GM19463 (cell line): ENCODE data around the gene IDH3G.

ENCODE experiments used
- ATAC-seq: cut with Tn5 transposase; IDR thresholded peaks from one replicate; pipeline ENCODE4 v1.9.1; 2021; ENCODE audit warnings: mild to moderate bottlenecking, moderate library complexity; ENCODE audit not compliant: unreplicated experiment

IDH3G gene

DNA sequence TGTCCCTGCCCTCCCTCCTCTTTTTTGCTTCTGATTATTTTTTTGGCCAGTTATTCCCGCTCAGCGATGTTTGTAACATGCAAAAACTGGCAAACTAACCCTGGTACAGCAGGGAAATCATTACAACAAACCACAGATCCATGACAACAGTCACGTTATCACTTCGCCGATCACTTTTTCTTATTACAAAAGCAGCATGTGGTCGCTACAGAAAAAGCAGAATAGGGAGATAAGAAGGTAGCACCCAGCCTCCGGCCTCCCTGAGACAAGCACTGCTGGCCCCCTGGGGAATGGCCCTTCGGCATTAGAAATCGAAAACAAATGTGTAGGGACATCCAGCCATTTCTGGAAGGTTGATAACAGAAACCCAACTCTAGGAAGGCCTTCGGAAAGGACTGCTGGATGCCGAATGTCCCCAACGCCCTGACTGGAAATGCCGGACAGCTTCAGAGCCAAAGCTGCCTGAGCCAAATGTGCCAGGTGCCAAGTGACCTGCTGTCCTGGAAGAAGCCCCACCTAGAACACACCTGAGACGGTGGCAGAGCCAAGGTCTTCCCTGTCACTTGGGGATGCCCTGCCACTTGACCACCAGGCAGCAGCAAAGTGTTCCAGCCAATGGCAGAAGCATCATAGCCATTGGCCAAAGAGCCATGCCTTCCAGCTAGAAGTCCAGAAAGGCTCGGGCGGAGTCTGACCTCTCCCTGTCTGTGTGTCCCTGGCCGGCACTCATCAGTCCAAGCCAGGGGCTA lies 2.9 kb downstream of the IDH3G start:
- no peak for ATAC-seq

DNA sequence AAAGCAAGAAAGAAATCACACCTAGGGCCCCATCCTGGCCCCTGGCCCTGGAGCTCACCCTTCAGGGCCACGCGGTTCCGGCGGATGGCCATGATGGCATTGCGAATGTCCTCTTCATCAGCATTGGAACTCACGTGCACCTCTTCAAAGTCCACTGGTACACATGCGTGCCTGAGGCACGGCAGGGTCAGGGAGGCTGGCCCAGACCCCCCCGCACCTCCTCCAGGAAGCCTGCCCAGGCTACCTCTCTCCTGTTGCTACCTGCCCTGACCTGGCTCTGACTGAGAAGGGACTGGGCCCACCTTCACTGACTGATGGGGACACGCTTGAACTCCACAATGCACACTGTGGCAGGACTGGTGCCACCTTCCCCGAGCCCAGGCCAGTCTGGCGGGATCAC lies 4.5 kb downstream of the IDH3G start:
- ATAC-seq: no peak

- no peak for ATAC-seq
Observed at GRCh38 chrX:153786669-153787068, 7.5 kb downstream of the IDH3G start.

DNA sequence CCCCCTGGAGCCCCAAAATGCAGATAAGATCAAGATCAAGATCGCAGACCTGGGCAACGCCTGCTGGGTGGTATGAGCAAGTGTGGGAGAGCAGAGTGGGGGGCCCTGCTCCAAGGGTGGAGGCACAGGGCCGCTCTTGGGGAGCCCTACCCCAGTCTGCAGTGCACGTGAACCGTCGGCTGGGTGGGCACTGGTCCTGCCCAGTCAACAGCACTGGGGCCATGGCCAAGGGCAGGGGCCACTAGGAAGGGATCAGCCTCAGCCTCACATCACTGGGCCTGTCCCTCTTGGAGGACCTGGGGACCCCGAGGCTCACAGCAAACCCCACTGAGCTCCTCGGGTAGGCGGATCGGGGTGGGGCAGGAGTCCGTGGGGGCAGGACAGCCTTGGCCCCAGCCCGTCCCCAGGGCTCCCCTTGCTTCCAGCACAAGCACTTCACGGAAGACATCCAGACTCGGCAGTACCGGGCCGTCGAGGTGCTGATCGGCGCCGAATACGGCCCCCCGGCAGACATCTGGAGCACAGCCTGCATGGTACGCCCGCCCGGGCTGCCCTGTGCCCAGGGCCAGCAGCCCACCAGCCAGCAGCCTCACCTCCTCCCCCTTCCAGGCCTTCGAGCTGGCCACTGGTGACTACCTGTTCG lies 9.7 kb downstream of the IDH3G start:
- ATAC-seq: no peak

DNA sequence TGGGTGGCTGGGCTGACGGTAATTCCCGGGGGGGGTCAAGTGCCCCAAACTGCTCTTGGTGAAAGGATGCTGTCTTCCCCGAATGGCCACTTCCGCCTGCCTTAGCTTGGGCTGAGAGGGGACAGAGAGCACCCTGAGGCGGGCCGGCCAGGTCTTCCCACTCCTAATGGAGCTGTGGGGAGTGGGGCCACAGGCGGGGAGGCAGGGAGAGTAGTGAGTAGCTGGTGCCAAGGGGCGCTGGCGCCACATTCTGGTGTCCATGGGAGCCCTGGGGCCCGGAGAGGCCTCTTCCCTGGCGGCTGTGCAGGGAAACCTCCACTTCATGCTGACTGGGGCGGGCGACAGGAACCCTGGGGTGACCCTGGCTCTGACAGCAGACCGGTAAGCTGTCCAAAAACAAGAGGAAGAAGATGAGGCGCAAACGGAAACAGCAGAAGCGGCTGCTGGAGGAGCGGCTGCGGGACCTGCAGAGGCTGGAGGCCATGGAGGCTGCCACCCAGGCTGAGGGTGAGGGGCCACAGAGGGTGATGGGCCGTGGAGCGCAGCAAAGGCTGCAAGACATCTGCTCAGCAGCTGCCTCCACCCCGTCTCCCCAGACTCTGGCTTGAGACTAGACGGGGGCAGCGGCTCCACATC lies 10.7 kb downstream of the IDH3G start:
- no peak for ATAC-seq

DNA sequence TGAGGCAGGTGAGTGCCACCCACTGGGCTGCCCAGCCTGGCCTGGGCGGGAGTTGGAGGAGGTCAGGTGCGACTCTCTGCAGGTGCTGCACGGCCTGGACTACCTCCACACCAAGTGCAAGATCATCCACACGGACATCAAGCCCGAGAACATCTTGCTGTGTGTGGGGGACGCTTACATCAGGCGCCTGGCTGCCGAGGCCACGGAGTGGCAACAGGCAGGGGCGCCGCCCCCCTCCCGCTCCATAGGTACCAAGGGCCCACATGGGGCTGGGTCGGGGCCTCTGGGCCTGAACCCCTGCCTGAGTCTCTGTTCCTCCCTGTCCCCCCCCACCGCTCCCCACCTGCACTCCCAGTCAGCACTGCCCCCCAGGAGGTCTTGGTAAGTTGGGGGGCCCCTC lies 11.3 kb downstream of the IDH3G start:
- no peak for ATAC-seq

DNA sequence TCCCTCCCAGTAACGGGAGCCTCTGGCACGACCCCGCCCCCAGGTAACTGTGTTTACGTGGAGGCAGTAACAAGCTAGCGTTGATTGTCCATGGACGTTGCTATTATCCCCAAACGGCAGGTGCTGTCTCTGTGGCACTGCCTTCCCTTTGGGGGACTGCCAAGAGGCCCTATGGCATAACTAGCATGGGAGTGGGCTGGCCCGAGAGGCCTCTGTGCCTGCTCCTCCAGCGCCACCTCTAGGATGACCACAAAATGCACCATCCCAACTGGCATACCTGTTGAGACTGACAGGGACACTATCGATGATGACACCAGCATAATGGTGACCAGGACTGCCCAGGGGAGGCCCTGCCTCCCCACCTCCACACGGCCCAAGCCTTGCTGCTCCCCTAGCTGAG lies 11.9 kb downstream of the IDH3G start:
- no peak for ATAC-seq

GRCh38 chrX:153781428-153782047 lies 12.6 kb downstream of the IDH3G start:
- no peak for ATAC-seq

DNA sequence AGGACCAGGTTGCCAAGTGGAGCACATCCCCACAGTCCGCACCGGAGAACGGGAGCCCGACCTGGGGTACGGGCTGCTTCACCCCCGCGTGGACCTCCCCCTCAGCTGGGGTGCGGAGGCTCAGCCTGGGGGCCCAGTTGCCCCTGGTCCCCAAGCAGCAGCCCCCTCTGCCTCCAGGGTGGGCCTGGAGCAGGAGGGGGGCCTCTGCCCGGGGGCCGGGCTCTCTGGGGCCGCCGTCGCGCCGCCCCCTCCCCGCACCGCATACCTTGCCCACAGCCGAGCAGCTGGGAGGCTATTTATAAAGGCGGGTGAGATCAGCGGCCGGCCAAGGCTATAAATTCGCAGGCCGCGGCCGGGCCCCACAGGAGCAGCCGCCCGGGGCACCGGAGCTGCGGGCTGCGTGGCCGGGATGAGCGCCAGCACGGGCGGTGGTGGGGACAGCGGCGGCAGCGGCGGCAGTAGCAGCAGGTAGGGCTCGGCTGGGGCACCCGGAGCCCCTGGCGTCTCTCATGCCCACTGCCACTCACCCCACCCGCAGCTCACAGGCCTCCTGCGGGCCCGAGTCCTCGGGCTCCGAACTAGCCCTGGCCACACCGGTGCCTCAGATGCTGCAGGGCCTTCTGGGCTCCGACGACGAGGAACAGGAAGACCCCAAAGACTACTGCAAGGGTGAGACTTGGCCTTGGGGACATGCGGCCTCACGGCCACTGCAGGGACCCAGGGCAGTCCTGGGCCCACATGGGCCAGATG lies 13.3 kb downstream of the IDH3G start, which contains the start of gene SRPK3:
Gene SRPK3, plus strand, starts transcription at position 364 of the 750 bp plus-strand sequence. Its CDS starts 46 bp downstream, at position 410.
- ATAC-seq: no peak

DNA sequence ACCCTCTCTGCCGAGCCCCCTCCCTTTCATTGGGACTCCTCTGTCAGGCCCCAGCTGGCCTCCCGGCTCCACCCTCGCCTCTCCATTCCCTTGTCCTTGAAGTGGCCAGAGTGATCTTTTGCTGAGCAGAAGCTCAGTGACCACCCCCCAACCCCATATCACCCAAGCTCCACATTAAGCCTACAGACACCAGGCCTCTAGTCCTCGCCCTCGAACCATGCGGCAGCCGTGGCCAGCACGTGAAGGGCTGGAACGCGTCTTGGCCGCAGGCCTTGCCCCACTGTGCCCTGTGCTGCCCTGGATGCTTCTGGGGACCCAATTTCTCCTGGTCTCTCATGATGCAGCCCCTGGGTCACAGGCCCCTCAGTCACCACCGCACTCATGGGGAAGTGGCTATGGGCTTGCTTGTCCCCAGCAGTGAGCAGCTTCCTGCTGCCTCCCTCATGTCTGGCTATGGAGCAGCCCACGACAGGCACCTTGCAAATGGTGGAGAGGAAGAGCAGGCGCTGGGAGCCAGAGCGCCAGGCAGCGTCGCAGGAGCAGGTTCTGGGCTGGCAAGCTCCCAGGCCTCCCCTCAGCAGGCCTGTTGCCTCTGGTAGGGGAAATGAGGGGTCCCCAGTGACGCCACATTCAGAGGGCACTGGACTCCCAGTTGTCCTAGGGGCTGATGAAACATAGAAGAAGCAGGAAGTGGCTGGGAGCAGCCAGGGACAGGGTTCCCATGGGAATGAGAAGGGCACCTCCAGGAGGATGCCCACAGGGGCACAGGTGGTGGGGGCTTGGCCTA lies 14.1 kb downstream of the IDH3G start:
- no peak for ATAC-seq

DNA sequence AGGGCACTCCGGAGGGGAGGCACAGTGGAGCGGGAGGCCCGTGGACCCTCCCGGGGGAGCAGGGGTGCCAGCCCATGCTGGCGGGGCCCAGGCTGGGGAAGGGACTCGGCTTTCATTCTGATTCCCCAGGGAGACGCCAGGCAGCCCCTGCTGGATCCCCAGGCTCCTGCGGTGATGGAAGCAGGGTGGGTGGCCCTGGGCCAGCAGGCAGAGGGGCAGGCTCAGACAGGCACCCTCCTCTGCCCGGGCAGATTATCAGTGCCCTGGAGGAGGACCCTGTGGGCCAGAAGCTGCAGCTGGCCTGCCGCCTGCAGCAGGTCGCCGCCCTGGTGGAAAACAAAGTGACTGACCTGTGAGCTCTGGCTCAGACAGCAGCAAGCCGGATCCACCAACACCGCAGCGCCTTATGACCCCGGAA lies 15.5 kb downstream of the IDH3G start:
- ATAC-seq: no peak

DNA sequence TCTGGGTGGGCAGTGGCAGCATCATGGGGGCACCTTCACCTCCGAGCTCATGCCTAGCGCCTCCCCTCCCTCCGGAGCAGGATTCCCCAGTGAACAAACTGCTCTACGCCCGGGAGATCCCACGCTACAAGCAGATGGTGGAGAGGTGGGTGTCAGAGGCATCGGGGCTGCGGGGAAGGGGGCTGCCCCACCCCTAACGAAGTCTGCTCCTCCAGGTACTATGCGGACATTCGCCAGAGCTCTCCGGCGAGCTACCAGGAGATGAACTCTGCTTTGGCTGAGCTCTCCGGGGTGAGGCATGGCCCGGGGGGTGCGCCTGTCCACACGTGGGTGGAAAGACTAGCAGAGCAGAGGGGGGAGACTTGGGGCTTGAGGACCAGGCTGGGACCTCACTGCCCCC lies 16.0 kb downstream of the IDH3G start:
- ATAC-seq: no peak

- no peak for ATAC-seq
Observed at GRCh38 chrX:153777261-153778090, 16.7 kb downstream of the IDH3G start.

DNA sequence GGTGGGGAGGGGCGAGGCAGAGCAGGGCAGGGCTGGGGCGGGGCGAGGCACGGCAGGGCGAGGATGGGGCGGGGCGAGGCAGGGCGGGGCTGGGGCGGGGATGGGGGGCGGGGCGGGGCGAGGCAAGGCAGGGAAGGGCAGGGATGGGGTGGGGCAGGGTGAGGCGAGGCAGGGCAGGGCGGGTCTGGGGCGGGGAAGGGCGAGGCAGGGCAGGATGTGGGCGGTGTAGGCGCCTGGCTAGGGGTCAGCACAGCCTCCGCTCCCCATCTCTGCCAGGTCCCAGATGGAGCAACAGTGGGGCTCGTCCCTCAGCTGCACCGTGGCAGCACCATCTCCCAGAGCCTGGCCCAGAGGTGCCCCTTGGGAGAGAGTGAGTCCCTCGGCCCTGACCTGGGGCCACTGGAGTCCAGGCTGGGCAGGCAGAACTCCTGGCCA lies 17.5 kb downstream of the IDH3G start:
- no peak for ATAC-seq

DNA sequence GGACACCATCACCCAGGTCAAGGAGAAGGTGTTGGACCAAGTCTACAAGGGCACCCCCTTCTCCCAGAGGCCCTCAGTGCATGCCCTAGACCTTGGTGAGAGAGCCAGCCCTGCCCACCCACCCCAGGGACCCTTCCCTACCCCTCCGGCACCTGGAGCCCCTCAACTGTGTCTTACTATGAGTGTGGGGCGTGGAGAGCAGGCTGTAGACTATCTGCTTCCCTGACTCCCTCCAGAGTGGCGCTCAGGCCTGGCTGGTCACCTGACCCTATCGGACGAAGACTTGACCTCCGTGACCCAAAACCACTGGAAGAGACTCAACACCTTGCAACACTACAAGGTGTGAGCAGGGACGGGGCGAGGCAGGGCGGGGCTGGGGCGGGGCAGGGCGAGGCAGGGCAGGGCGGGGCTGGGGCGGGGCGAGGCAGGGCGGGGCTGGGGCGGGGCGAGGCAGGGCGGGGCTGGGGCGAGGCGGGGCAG lies 18.0 kb downstream of the IDH3G start:
- no peak for ATAC-seq

GRCh38 chrX:153775293-153776119 lies 18.7 kb downstream of the IDH3G start:
- no peak for ATAC-seq

DNA sequence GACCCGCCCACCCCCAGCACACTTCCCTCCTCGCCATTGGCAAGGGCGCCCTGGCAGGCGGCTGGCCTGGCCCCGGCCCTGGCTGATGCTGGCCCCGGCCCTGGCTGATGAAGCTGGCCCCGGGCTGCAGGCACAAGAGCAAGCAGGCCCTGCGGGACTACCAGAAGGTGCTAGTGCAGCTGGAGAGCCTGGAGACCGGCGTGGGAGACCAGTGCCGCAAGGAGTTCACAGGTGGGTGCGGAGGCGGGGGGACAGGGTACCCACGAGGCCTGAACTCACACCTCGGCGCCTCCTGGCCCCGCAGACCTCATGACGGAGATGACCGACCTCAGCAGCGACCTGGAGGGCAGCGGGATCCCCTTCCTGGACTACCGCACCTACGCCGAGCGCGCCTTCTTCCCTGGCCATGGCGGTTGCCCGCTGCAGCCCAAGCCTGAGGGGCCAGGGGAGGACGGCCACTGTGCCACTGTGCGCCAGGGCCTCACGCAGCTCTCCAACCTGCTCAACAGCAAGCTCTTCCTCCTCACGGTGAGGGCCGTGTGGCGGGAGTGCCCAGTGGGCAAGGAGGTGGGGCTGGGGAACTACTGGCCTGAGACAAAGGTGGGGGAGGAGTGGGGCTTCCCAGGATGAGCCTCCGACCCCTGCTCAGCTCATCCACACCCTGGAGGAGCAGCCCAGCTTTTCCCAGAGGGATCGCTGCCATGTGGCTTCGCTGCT lies 19.4 kb downstream of the IDH3G start:
- ATAC-seq: no peak
